GM12874 (cell line): ENCODE data around the gene DICER1.

Source experiments
- CTCF ChIP-seq: IDR thresholded peaks from 2 replicates; pipeline ENCODE4 v1.5.1; 2011; ENCODE audit warnings: low read depth, mild to moderate bottlenecking, control low read depth, low read length, moderate library complexity; ENCODE audit not compliant: insufficient read depth

The DICER1 gene, protein sequence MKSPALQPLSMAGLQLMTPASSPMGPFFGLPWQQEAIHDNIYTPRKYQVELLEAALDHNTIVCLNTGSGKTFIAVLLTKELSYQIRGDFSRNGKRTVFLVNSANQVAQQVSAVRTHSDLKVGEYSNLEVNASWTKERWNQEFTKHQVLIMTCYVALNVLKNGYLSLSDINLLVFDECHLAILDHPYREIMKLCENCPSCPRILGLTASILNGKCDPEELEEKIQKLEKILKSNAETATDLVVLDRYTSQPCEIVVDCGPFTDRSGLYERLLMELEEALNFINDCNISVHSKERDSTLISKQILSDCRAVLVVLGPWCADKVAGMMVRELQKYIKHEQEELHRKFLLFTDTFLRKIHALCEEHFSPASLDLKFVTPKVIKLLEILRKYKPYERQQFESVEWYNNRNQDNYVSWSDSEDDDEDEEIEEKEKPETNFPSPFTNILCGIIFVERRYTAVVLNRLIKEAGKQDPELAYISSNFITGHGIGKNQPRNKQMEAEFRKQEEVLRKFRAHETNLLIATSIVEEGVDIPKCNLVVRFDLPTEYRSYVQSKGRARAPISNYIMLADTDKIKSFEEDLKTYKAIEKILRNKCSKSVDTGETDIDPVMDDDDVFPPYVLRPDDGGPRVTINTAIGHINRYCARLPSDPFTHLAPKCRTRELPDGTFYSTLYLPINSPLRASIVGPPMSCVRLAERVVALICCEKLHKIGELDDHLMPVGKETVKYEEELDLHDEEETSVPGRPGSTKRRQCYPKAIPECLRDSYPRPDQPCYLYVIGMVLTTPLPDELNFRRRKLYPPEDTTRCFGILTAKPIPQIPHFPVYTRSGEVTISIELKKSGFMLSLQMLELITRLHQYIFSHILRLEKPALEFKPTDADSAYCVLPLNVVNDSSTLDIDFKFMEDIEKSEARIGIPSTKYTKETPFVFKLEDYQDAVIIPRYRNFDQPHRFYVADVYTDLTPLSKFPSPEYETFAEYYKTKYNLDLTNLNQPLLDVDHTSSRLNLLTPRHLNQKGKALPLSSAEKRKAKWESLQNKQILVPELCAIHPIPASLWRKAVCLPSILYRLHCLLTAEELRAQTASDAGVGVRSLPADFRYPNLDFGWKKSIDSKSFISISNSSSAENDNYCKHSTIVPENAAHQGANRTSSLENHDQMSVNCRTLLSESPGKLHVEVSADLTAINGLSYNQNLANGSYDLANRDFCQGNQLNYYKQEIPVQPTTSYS (N-terminal part only)

GRCh38 chr14:95157327-95158189 is at the start of gene DICER1:
TSS of gene DICER1 (minus strand) at chr14:95157529. CDS start at chr14:95133458, 24,071 bp downstream.
- TF ChIP-seq CTCF = no peak

DNA sequence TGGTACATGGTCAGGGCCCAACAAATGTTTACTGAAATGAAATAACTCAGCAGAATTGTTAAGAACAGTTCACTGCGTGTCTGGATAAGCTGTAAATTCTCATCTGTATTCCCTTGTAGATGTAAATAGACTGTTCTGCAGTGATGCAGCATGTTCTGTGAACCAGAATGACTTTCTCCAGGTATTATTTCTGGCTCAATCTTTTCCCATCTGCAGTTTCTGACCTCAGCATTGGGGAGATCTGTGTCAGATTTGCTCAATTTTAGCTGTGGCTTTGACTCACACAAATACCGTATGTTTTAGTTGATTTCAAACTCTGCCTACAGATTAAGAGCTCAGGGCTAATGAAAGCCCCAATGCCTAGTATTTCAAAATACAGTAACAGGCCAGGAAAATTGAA is 49.2 kb upstream of the DICER1 start:
- no peak for TF ChIP-seq CTCF

GRCh38 chr14:95204705-95205104 is 47.4 kb upstream of the DICER1 start:
- TF ChIP-seq CTCF = no peak

DNA sequence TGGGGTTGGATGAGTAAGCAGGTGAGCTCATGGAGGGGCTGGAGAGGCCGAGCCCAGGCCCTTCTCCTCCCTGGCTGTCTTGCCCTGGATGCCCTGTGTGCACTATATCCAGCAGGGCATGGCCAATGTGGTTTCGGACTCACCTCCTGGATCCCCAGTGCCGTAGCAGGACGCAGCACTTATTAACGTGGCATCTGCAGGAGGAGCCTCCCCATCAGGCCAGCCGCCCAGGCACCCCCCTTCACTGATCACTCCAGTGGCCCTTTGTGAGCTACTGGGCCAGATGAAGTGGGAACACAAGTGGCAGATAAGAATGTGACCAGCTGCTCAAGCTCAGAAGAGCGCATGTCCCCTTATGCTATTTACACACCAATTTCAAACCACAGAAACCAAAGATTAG is 43.1 kb upstream of the DICER1 start:
- TF ChIP-seq CTCF = no peak

DNA sequence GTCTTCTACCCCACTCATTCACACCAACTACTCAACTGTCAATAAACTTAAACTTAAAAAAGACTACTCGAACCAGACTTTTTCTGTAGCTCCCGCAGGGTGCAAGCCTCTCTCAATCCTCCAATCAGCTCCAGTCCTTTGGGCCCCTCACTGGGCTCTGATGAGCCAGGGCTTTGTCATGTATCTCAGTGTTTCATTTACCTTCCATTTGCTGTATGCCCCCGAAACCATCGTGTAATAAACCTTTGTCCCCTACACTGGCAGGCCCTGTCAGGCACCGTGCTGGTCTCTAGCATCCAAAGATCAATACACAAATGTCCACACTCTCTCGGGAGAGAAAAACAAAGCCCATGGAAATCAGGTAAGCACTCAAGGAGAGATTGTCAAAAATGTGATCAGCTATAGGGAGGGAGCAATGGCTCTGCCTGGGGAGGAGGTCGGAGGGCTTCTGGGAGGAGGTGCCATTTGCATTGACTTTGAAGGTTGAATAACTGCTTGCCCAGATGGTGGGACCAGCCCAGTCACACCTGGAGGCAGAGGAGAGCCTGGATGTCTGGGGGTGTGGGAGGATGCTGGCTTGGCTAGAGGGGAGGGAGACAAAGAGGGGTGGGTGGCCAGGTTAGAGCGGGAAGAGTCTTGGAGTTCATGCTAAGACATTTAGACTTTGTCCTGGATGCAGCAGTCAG is 42.1 kb upstream of the DICER1 start:
- TF ChIP-seq CTCF = no peak

GRCh38 chr14:95198320-95198719 is 41.0 kb upstream of the DICER1 start:
- TF ChIP-seq CTCF = no peak
